Measurements from ENCODE around the gene ITPR2.
A peak's percentile ranks its signal among the peaks of the same experiment; 100 is the strongest.

ITPR2 gene

DNA sequence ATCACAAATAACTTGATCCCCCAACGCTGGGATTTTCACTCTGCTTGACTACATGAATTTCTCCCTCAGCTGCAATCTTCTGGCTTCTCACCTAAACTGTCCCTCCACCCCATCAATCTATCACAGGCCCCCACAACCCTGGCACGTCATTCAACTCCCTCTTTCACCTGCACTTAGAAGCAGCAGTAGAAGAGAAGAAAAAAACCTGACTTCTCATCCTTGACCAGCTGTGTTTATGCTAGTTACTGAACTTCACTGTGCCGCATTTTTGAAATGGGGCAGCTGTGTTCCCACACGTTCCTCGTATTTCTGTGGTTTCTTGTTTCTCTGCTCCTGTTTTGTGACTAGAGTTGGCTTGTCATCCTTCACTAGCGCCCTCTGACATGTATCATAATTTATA, 35.0 kb downstream of the ITPR2 start:
- Histone ChIP-seq H3K4me1 (ENCODE audit: insufficient read depth, low read length, severe bottlenecking) (peaks cover 47% of the 10 kb centered on the region), H3K27ac (ENCODE audit: low read depth, low read length, poor library complexity, severe bottlenecking) (peak overlapping the region; percentile 89), H2AFZ (ENCODE audit: low read length) (no peak overlapping the region), H3F3A (ENCODE audit: insufficient read depth, low read length) (no peaks in the 10 kb centered on the region; the same call in 1 of the 2 replicates), H3K9me2 (ENCODE audit: low read depth, low read length) (no peaks in the 10 kb centered on the region), H3K9ac (ENCODE audit: low read length) (peak overlapping the region; percentile 41), H3K79me2 (ENCODE audit: insufficient read depth, low read length) (peaks cover 36% of the 10 kb centered on the region), H3K4me3 (ENCODE audit: low read depth, low read length, poor library complexity, severe bottlenecking) (peak overlapping the region; percentile 37), H4K20me1 (ENCODE audit: insufficient read depth, low read length) (no peaks in the 10 kb centered on the region), H3K27me3 (ENCODE audit: insufficient read depth, low read length) (no peaks in the 10 kb centered on the region), H3K4me2 (ENCODE audit: low read length) (peak overlapping the region; percentile 69), H3K36me3 (ENCODE audit: insufficient read depth, low read length) (peaks cover 7% of the 10 kb centered on the region; the same call in 1 of the 2 replicates), H3K9me3 (ENCODE audit: low read length) (no peaks in the 10 kb centered on the region)
- TF ChIP-seq, protein P1, sequence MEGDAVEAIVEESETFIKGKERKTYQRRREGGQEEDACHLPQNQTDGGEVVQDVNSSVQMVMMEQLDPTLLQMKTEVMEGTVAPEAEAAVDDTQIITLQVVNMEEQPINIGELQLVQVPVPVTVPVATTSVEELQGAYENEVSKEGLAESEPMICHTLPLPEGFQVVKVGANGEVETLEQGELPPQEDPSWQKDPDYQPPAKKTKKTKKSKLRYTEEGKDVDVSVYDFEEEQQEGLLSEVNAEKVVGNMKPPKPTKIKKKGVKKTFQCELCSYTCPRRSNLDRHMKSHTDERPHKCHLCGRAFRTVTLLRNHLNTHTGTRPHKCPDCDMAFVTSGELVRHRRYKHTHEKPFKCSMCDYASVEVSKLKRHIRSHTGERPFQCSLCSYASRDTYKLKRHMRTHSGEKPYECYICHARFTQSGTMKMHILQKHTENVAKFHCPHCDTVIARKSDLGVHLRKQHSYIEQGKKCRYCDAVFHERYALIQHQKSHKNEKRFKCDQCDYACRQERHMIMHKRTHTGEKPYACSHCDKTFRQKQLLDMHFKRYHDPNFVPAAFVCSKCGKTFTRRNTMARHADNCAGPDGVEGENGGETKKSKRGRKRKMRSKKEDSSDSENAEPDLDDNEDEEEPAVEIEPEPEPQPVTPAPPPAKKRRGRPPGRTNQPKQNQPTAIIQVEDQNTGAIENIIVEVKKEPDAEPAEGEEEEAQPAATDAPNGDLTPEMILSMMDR (IDR thresholded peaks at IDR 0.05; ENCODE audit: low read length) = peak; percentile 18; the same call in 1 of the 2 replicates
- TF ChIP-seq EZH2 (IDR thresholded peaks at IDR 0.05; ENCODE audit: borderline replicate concordance, low read length) = no peak

DNA sequence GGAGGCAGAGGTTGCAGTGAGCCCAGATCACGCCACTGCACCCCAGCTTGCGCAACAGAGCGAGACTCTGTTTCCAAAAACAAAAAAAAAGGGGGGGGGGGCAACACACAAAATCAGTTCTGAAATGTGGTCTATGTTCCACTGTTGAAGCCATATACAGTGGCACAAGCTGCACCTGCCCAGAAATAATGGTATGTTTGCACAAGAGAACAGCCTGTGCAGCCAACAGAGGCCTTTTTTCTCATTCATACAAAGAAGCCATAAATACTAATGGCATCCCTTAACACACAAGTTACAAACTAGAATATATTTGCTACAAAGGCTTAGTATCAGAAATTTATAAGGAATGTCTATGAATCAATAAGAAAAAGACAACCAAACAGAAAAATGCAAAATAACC, 37.1 kb downstream of the ITPR2 start:
- Histone ChIP-seq H3F3A (ENCODE audit: insufficient read depth, low read length) (no peaks in the 10 kb centered on the region; the same call in 1 of the 2 replicates), H3K4me2 (ENCODE audit: low read length) (no peak overlapping the region), H3K4me1 (ENCODE audit: insufficient read depth, low read length, severe bottlenecking) (peaks cover 55% of the 10 kb centered on the region), H3K9ac (ENCODE audit: low read length) (no peak overlapping the region), H2AFZ (ENCODE audit: low read length) (no peak overlapping the region), H3K79me2 (ENCODE audit: insufficient read depth, low read length) (peaks cover 34% of the 10 kb centered on the region), H3K27me3 (ENCODE audit: insufficient read depth, low read length) (no peaks in the 10 kb centered on the region), H3K9me2 (ENCODE audit: low read depth, low read length) (no peaks in the 10 kb centered on the region), H3K36me3 (ENCODE audit: insufficient read depth, low read length) (peaks cover 3% of the 10 kb centered on the region; the same call in 1 of the 2 replicates), H3K27ac (ENCODE audit: low read depth, low read length, poor library complexity, severe bottlenecking) (no peak overlapping the region), H4K20me1 (ENCODE audit: insufficient read depth, low read length) (no peaks in the 10 kb centered on the region), H3K9me3 (ENCODE audit: low read length) (no peaks in the 10 kb centered on the region), H3K4me3 (ENCODE audit: low read depth, low read length, poor library complexity, severe bottlenecking) (no peak overlapping the region)
- TF ChIP-seq, protein P1 (IDR thresholded peaks at IDR 0.05; ENCODE audit: low read length) = no peak
- TF ChIP-seq EZH2 (IDR thresholded peaks at IDR 0.05; ENCODE audit: borderline replicate concordance, low read length) = no peak

- Histone ChIP-seq H3K9me3 (ENCODE audit: low read length) (no peaks in the 10 kb centered on the region), H3K36me3 (ENCODE audit: insufficient read depth, low read length) (peaks cover 25% of the 10 kb centered on the region), H3K79me2 (ENCODE audit: insufficient read depth, low read length) (peaks cover 13% of the 10 kb centered on the region; the same call in 1 of the 2 replicates), H3K9me2 (ENCODE audit: low read depth, low read length) (no peaks in the 10 kb centered on the region), H3K27me3 (ENCODE audit: insufficient read depth, low read length) (no peaks in the 10 kb centered on the region), H3K4me1 (ENCODE audit: insufficient read depth, low read length, severe bottlenecking) (peaks cover 19% of the 10 kb centered on the region), H3K4me3 (ENCODE audit: low read depth, low read length, poor library complexity, severe bottlenecking) (no peak overlapping the region), H2AFZ (ENCODE audit: low read length) (no peak overlapping the region), H4K20me1 (ENCODE audit: insufficient read depth, low read length) (no peaks in the 10 kb centered on the region), H3F3A (ENCODE audit: insufficient read depth, low read length) (no peaks in the 10 kb centered on the region), H3K4me2 (ENCODE audit: low read length) (peak overlapping the region; percentile 1; the same call in 1 of the 2 replicates), H3K9ac (ENCODE audit: low read length) (no peak overlapping the region), H3K27ac (ENCODE audit: low read depth, low read length, poor library complexity, severe bottlenecking) (no peak overlapping the region)
- TF ChIP-seq, protein P1 (IDR thresholded peaks at IDR 0.05; ENCODE audit: low read length) = no peak
- TF ChIP-seq EZH2 (IDR thresholded peaks at IDR 0.05; ENCODE audit: borderline replicate concordance, low read length) = no peak
These were observed 41.6 kb downstream of the ITPR2 start for GRCh38 chr12:26791301-26791791.

All from OCI-LY1 (cell line).